ENCODE measurements around the gene CD9.
"Not testable (repeated sequence)": the region's sequence is repeated elsewhere in the genome, so short reads cannot be mapped to it uniquely, and the experiment has no call there.

Gene CD9, protein sequence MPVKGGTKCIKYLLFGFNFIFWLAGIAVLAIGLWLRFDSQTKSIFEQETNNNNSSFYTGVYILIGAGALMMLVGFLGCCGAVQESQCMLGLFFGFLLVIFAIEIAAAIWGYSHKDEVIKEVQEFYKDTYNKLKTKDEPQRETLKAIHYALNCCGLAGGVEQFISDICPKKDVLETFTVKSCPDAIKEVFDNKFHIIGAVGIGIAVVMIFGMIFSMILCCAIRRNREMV

DNA sequence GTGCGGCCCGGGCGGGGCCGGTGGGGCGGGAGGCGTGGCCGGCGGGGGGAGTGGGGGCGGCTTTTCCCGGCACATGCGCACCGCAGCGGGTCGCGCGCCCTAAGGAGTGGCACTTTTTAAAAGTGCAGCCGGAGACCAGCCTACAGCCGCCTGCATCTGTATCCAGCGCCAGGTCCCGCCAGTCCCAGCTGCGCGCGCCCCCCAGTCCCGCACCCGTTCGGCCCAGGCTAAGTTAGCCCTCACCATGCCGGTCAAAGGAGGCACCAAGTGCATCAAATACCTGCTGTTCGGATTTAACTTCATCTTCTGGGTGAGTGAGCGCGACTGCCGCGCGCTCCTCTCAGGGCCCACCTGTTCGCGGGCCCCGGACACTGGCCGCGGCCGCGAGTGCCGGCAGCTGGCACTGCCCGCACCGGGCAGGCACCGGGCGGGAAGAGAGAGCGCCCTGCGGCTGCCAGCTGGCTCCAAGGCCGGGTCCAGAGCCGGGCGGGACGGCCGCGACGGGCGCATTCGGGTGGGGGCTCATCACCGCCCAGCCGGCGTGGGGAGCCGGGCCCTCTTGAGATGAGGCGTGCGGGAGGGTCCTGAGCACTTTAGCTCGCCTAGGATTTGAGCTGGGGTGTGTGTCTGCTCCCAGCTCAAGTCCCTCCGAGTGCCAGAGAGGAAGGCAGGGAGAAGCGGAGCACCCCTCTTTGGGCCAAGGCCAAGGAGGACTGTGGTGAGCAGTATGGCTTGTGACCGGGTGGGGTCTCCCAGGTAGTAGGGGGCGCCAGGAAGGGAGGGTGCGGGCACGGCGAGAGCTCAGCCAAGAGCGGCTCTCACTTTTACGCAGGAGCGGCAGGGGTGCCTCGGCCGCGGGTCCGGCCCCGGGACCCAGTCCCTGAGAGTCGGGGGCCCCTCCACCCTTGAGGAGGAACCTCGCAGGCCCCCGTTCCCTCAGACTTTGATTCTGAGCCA lies at the start of gene CD9:
Gene CD9 (plus strand): TSS at position 145 of the 957 bp plus-strand sequence. CDS start 100 bp downstream, at position 245.
- no peaks in the 10 kb centered on the region for H3K9me3 ChIP-seq
- peak; percentile 65 to 90 for DNase-seq
- H3K4me1 ChIP-seq, result peaks cover 0 to 62% (median 49%) of the 10 kb centered on the region in 4 donors
- peak within 1 kb of the TSS; percentile 93 to 98 for H3K27ac ChIP-seq
- TF ChIP-seq, protein P1, sequence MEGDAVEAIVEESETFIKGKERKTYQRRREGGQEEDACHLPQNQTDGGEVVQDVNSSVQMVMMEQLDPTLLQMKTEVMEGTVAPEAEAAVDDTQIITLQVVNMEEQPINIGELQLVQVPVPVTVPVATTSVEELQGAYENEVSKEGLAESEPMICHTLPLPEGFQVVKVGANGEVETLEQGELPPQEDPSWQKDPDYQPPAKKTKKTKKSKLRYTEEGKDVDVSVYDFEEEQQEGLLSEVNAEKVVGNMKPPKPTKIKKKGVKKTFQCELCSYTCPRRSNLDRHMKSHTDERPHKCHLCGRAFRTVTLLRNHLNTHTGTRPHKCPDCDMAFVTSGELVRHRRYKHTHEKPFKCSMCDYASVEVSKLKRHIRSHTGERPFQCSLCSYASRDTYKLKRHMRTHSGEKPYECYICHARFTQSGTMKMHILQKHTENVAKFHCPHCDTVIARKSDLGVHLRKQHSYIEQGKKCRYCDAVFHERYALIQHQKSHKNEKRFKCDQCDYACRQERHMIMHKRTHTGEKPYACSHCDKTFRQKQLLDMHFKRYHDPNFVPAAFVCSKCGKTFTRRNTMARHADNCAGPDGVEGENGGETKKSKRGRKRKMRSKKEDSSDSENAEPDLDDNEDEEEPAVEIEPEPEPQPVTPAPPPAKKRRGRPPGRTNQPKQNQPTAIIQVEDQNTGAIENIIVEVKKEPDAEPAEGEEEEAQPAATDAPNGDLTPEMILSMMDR (IDR thresholded peaks at IDR 0.05), result no peak
- intact Hi-C loops (cut with DNase I; ENCODE audit: low total_unique reads), result no loop called here
- H3K4me3 ChIP-seq, result peak within 1 kb of the TSS; percentile 94 to 98
- no peaks in the 10 kb centered on the region for H3K36me3 ChIP-seq
- H3K27me3 ChIP-seq, result no peaks in the 10 kb centered on the region

DNA sequence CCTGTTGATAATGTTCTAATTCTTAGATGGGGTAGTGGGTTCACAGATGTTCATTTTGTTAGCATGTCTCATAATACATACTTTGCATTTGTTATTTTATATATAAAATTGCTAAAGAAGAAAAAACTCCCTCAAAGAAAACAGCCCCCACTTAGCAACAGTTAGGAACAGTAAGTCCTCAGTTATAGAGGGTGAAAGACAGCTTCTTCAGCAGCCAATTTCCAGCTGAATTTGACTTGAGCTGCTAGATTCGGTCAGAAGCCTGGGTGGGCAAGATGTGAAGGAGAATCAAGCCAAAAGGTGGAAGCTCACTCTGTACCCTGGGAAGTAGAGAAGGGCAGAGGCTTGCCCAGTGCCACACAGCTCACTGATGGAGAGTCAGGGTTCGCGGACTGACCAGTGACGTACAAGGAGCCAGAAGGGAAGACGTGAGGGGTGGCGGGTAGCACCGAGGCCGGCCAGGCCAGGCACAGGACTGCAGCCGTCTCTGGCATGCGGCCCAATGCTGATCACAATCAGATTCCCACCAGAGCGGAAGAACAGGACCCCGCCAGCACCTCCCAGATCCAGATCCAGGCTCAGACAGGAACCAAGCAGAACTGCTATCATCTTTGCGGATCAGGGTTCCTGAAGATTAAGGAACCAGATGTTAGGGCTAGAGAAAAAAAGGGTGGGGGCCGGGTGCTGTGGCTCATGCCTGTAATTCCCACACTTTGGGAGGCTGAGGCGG lies 45.3 kb upstream of the CD9 start:
- TF ChIP-seq, protein P1 (IDR thresholded peaks at IDR 0.05), result no peak
- Histone ChIP-seq H3K27me3 (no peaks in the 10 kb centered on the region), H3K27ac (no peak overlapping the region), H3K4me3 (no peak overlapping the region), H3K9me3 (no peaks in the 10 kb centered on the region), H3K4me1 (no peaks in the 10 kb centered on the region), H3K36me3 (no peaks in the 10 kb centered on the region)
- DNase-seq, result peak; percentile 45 to 73
- intact Hi-C loops (cut with DNase I; ENCODE audit: low total_unique reads), result no loop called here

DNA sequence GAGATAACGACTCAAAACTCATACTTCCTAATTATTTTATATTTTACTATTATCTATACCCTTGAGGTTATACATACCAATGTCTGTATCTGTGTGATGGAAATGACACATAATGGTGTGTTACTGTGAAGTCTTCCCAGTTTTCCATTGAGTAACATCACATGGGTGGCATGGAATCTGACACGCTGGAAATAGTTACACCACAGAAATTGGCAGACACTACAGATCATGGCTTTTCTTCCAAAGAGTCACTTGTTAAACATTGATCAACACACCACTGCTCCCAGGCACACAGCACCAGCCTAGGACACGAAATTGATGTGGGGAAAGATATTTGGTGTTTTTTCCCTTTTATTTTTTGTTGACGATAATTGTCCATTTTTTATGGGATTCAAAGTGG lies 42.7 kb upstream of the CD9 start:
- Histone ChIP-seq H3K27ac (no peak overlapping the region), H3K27me3 (no peaks in the 10 kb centered on the region), H3K9me3 (no peaks in the 10 kb centered on the region), H3K4me3 (no peak overlapping the region), H3K36me3 (no peaks in the 10 kb centered on the region), H3K4me1 (peaks cover 0 to 7% (median 0%) of the 10 kb centered on the region in 4 donors)
- no peak for DNase-seq
- intact Hi-C loops (cut with DNase I; ENCODE audit: low total_unique reads), result no loop called here
- TF ChIP-seq, protein P1 (IDR thresholded peaks at IDR 0.05), result no peak

DNA sequence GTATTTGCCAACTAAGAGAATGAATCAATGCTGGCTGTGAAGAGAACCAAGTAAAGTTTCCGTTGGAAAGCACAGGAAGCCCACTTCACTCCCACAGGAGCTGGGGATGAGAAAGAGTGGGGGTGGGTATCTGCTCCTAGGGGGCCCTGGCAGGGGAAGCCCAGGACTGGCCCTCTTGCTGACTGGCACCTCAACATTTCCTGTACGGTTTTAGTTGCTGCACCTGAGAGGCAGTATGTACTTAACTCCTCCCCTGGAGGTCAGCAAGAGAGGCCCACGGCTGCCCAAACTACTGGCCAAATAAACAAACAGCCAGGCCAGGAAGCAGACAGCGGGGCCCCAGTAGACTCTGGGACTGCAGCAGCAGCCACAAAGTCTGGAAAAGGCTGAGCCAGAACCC lies 41.9 kb upstream of the CD9 start:
- intact Hi-C loops (cut with DNase I; ENCODE audit: low total_unique reads), result no loop called here
- Histone ChIP-seq H3K36me3 (no peaks in the 10 kb centered on the region), H3K27me3 (no peaks in the 10 kb centered on the region), H3K9me3 (no peaks in the 10 kb centered on the region), H3K27ac (no peak overlapping the region), H3K4me1 (peaks cover 0 to 7% (median 0%) of the 10 kb centered on the region in 4 donors), H3K4me3 (no peak overlapping the region)
- no peak for DNase-seq
- TF ChIP-seq, protein P1 (IDR thresholded peaks at IDR 0.05), result no peak

DNA sequence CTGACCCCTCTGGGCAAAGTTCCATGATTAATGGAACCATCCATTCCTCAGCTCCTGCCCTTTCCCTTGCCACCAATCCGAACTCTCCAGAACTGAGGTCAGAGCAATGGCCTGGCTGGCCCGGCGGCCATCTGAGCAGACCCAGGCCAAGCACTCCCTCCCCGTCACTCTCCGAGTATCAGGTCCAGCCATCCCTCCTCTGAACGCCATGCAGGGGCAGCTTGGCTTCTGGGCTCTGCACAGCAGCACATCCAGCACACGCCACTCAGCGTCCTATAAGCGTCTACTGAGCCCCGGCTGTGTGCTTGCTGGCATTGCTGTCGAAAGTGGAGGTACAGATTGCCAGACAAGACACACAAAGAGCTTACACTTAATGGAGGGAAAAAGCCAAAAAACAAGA lies 41.5 kb upstream of the CD9 start:
- no peak for DNase-seq
- peaks cover 0 to 7% (median 0%) of the 10 kb centered on the region in 4 donors for H3K4me1 ChIP-seq
- intact Hi-C loops (cut with DNase I; ENCODE audit: low total_unique reads), result no loop called here

DNA sequence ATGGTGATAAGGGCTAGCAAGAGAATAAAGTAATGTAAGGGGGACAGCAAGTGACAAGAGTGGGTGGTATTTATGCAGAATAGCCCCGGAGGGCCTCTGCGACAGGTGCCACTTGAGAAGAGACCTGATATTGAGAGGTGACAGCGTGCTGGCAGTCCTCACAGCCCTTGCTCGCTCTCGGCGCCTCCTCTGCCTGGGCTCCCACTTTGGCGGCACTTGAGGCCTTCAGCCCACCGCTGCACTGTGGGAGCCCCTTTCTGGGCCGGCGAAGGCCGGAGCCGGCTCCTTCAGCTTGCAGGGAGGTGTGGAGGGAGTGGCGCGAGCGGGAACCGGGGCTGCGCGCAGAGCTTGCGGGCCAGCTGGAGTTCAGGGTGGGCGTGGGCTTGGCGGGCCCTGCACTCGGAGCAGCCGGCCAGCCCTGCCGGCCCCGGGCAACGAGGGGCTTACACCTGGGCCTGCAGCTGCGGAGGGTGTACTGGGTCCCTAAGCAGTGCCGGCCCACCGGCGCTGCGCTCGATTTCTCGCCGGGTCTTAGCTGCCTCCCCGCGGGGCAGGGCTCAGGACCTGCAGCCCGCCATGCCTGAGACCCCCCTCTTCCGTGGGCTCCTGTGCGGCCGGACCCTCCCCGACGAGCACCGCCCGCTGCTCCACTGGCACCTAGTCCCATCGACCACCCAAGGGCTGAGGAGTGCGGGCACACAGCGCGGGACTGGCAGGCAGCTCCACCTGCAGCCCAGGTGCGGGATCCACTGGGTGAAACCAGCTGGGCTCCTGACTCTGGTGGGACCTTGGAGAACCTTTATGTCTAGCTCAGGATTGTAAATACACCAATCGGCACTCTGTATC lies 40.8 kb upstream of the CD9 start:
- H3K4me1 ChIP-seq; H3K27ac ChIP-seq; intact Hi-C loops (cut with DNase I; ENCODE audit: low total_unique reads); H3K36me3 ChIP-seq; H3K9me3 ChIP-seq; H3K27me3 ChIP-seq; H3K4me3 ChIP-seq; DNase-seq: not testable (repeated sequence)

More for the DNA sequence above, 41.5 kb upstream of the CD9 start:
- Histone ChIP-seq H3K27me3 (no peaks in the 10 kb centered on the region), H3K27ac (no peak overlapping the region), H3K9me3 (no peaks in the 10 kb centered on the region), H3K4me3 (no peak overlapping the region), H3K36me3 (no peaks in the 10 kb centered on the region)
- TF ChIP-seq, protein P1 (IDR thresholded peaks at IDR 0.05), result no peak

DNA sequence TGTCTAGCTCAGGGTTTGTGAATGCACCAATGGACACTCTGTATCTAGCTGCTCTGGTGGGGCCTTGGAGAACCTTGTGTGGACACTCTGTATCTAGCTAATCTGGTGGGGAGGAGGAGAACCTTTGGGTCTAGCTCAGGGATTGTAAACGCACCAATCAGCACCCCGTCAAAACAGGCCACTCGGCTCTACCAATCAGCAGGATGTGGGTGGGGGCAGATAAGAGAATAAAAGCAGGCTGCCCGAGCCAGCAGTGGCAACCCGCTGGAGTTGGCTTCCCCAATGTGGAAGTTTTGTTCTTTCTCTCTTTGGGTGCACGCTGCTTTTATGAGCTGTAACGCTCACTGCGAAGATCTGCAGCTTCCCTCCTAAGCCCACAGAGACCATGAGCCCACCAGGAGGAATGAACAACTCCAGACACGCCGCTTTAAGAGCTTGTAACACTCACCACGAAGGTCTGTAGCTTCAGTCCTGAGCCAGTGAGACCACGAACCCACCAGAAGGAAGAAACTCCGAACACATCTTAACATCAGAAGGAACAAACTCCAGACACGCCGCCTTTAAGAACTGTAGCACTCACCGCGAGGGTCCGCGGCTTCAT lies 40.1 kb upstream of the CD9 start:
- H3K27me3 ChIP-seq; H3K36me3 ChIP-seq; H3K9me3 ChIP-seq; H3K4me1 ChIP-seq; DNase-seq; H3K27ac ChIP-seq; intact Hi-C loops (cut with DNase I; ENCODE audit: low total_unique reads); H3K4me3 ChIP-seq: not testable (repeated sequence)

Data from tibial artery (tissue), 4 donors.